GM21381 (cell line): ENCODE results near the gene NFKBIB.
"Not testable (repeated sequence)": the region's sequence is repeated elsewhere in the genome, so short reads cannot be mapped to it uniquely, and the experiment has no call there.

ENCODE experiments used
- ATAC-seq: cut with Tn5 transposase; IDR thresholded peaks from one replicate; pipeline ENCODE4 v1.9.1; 2021; ENCODE audit warnings: mild to moderate bottlenecking, moderate library complexity; ENCODE audit not compliant: unreplicated experiment

The NFKBIB gene

DNA sequence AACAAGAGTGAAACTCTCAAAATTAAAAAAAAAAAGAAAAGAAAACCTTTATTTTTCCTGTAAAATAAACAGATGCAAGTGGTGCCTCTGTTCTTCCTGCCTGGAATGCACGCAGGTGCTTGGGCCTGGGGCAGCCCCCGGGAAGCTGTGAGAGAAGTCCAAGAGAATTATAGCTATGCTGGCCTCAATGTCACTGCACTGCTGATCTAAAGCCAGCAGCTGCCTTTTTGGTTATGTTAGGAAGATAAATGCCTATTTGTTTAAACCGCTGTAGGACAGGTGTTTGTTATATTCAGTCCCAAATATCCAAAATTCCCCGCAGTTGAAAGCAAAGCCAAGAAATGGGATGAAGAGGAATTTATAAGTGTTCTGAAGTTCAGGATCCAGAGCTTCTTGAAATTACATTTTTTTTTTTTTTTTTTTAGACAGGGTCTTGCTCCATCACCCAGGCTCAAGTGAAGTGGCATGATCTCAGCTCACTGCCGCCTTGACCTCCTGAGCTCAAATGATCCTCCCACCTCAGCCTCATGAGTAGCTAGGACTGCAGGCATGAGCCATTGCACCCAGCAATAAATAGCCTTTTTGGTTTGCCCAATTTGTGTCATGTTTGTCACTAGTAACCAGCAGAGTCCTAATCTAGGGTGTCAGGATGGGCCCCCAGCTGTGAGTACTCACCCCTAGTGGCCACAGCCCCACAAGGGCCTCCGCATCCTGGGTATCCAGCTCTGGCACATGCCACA is 23.9 kb upstream of the NFKBIB start:
- no peak for ATAC-seq

DNA sequence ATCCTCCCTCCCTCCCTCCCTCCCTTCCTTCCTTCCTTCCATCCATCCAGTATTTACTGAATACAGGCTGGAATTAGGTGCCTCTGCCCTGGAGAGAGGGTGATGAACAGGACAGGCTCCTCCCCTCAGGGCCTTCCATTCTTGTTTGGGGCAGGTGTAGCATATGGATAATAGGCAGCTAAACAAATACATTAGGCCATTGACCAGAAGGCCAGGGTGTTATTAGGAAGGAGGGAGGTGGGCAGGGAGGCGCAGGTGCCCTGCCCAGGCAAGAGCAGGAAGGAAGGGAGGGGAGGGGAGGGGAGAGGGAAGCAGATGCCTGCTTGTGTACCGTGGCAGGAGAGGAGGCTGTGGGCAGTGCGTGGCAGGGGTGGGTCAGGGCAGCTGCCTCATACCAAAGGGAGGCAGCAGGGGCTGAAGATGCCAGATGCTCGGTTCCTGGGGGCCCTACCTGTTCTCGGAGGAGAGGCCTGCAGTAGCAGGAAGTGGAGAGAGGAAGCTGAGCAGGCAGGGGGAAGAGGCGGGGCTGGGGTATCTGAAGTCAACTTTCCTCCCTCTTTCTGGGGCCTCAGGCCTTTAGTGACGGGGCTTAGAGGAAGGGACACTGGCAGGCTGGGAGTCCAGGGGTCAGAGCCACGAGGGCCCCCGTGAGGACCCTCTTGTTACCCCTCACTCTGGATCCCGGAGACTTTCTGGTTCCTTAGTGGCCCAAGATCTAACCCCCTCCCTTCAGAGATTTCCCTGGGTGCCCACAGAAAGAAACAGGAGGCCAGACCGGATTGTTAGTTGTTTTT is 21.8 kb upstream of the NFKBIB start, which contains the start of gene RINL:
Gene RINL, minus strand, starts transcription at position 495 of the 794 bp plus-strand sequence. CDS start 1,533 bp downstream, outside the sequence.
- ATAC-seq, result no peak

DNA sequence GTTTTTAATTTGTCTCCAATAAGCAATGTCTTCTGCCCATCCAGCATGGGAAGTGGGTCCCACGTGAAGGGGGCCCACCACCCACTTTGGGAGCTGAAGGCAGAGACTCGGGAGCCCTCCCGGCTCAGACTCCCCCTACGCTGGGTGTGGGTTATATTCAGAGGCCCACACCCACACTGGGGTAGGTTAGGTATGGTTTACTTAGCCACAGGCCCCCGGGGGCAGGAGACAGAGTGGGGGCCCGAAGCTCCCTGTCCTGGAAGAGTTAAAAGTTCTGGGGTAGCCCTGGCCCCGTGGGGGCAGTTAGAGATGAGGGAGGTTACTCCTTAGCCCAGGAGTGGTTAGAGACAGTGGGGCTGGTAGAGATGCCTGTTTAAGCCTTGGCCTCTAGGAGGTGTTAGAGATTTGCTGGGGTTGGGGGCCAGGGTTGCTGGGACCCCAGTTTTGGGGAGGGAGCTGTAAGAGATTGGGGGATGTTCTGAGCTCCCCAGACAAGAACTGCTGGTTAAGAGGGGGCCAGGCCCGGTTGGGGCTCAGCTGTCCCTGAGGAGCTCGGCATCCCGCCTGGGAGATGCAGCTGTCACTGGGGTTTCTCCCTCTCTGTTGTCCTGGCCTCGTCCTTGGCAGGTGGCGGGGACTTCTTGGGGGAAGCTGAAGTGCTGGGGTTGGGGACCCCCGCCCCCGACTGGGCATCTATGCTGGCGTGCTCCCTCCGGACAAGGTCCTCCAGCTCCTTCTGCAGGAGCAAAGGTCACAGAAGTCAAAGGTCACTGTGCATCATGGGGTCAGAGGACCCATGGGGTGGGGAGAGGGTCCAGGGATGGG is 21.0 kb upstream of the NFKBIB start:
- ATAC-seq, result no peak

- no peak for ATAC-seq
These were observed 20.4 kb upstream of the NFKBIB start for GRCh38 chr19:38879400-38879751.

DNA sequence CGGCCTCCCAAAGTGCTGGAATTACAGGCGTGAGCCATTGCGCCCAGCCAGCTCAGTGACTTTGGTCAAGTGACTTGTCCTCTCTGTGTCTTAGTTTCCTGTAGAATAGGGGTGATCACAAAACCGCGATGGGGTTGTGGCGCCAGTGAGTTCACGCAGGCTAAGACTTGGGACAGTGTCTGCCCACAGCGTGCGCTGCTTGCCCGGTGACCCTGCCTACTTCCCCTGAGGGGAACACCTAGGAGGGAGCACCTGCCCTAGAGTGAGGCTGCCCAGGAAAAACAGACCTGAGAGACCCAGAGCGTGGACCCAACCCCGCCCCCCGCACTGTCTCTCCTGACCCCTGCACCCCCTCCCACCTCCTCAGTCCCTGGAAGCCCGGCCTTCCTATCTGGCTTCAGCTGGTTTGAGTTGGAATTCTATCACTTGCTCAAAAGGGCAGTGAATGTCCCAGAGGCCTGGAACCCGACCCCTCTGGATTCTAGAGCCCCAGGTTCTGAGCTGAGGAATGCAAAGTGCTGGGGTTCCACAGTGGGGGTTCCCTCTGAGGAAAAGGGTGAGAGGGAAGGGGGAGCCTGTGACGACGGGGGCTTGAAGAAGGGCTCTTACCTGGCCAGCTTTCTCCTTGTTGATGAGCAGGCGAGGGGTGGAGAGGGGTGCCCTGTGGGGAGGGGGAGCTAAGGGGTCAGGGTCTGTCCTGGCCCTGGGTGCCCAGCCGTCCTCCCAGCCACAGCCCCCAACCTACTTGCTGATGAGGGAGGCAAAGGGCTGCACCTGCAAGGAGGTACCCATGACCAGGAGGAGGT is 19.5 kb upstream of the NFKBIB start:
- ATAC-seq, result no peak

DNA sequence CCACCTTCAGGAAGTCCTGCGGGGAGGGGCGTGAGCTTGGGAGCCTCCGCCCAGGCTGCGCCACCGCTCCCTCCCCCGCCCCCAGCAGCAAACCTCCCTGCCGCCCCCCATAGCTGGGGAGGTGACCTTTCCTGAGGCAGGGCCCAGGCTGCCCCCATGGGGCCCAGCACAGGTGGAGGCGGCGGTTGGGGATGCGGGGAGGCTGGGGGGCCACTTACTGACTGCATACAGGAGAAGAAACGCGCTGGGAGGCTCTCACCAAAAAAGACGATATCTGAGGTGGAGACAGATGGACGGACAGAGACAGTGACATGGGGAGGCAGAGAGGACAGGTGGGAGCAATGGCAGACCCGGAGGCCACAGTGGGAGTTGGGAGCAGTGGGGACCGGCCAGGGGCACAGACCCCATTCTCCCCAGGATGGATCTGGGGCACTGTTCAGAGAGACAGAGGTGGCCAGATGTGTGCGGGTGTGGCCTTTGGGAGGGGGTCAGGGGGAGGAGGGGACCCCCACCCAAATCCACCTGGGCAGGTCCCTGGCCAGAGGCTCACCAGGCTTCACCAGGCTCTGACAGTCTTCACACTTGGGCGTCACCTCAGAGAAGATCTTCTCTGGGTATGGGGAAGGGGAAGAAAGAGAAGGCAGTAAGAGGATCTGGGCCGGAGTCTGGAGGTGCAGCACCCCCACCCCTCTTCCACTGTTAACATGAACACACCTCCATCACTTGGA is 18.7 kb upstream of the NFKBIB start:
- ATAC-seq, result no peak

GRCh38 chr19:38883286-38883685 is 16.5 kb upstream of the NFKBIB start:
- no peak for ATAC-seq

- ATAC-seq, result not testable (repeated sequence)
These were observed 15.1 kb upstream of the NFKBIB start for GRCh38 chr19:38884691-38885090.

- ATAC-seq, result no peak
These were observed 10.9 kb upstream of the NFKBIB start for GRCh38 chr19:38888876-38889275.

DNA sequence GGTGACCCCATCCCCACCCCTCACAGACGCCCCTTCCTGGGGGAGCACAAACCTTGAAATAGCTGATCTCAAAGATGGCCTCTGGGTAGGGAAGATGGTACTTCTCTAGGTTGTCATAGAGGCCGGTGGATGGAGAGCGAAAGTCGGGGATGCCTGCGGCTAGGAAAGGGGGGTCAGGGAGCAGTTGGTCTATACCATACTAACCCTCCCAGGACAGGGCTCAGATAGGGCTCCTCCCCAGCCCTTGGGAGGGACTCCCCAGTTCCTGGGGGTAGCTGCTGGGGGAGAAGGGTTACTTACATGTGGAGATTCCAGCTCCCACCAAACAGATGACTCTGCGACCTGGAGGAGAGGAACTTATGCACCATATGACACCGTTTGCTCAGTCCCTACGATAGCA is 10.0 kb upstream of the NFKBIB start:
- no peak for ATAC-seq

GRCh38 chr19:38890686-38891085 is 9.1 kb upstream of the NFKBIB start:
- ATAC-seq, result no peak

DNA sequence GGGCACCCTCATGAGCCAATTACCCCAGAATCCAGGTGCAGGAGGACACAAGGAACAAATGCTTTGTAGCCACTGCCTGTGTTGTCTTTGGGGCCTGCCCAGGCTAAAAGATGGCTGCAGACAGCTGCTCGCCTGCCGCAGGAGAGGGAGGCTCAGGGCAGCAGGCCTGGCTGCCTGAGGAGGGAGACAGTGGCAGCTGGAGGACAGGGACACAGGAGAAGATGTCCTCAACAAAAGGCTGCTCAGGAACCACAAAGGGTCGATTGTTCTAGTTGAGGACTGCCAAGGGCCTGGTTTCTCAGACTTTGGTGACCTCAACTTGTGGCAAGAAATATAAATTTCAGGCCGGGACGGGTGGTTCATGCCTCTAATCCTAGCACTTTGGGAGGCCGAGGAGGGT is 8.0 kb upstream of the NFKBIB start:
- no peak for ATAC-seq

DNA sequence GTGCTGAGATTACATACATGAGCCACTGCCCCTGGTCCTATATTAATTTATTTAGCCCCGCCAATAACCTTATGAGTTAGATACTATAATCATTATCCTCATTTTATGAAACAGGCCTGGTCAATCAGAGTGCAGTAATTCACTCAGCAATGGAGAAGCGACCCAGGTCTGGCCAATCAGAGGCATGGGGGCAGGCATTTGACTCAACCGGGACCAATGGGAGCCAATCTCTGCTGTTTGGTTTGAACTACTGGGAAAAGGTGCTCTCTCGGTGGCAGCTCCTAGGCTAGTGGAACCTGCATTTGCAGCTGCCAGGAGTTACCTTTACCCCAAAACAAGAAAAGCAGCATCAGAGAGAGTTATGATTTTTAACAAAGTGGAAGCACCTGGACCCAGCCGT is 6.9 kb upstream of the NFKBIB start:
- ATAC-seq, result no peak

DNA sequence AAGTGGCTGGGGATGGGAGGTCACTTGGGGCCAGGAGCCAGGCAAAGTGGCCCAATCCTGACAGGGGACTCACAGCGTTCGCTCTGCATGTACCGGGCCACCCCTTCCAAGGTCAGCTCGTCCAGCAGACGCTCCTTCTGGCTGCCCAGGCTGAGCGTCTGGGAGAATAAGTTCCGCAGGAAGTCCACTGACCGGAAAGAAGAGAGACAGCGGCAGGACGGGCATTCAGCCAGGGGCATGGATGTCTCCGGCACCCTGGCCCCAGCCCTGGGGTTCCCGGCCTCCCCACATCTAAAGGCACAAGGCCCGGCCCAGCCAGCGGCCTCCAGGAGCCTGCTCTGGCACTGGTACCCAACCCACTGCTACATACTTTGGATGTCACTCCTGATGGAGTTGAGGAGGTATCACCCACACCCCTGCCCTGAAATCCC is 6.4 kb upstream of the NFKBIB start:
- ATAC-seq, result no peak

GRCh38 chr19:38894968-38895367 is 4.8 kb upstream of the NFKBIB start:
- ATAC-seq, result no peak

DNA sequence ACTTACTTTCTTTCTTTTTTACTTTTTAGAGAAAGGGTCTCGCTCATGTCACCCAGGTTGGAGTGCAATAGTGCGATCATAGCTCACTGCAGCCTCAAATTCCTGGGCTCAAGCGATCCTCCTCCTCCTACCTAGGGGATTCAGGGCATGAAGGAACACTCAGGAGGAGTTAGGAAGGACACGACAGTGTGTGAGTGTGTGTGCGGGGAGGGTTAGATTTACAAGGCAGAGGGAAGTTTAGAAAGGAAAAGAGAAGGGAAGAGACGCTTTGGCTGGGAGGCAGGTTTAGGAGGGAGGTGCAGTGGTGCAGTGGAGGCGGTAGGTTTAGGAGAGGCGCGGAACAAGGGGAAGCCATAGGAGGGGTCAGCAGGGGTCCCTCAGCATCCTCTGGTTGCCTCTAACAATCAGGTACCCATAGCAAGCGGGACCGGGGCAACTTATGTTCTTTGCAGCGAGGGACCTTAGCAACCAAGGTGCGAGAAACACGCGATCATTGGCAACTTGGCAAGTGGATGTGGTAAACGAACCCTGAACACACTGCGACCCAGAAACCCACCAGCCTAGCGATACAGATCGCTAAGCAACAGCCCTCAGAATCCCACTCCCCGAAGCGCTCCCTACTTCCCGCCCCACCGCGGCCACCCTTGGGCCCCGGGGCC is 852 bp upstream of the NFKBIB start:
- ATAC-seq, result peak; percentile 1

GRCh38 chr19:38900202-38900629 is 447 bp downstream of the NFKBIB start:
- no peak for ATAC-seq

DNA sequence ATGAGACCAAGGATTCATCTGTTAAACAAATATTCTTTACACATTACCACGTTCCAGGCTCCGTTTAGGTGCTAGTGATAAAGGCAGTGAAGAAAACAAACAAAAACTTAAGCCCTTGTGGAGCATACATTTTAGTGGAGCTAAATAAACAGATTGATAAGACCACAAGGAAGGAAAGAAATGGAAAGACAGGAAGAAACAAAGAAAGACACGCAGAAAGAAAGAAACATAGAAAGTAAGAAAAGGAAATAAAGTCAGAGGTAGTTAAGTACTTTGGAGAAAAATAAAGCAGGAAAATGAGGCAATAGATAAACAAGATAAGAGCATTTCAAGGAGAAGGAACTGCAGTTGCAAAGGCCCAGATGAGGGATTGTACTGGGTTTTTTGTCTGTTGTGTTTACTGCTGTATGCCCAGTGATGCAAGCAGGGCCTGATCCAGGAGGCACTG is 998 bp downstream of the NFKBIB start:
- no peak for ATAC-seq

GRCh38 chr19:38901683-38902082 is 1.9 kb downstream of the NFKBIB start:
- ATAC-seq, result no peak
